GM18870 (cell line): ENCODE measurements around the gene HOXC12.

Source experiments
- ATAC-seq: cut with Tn5 transposase; IDR thresholded peaks from one replicate; pipeline ENCODE4 v1.9.1; 2021; ENCODE audit warnings: moderate library complexity; ENCODE audit not compliant: unreplicated experiment

Gene HOXC12

DNA sequence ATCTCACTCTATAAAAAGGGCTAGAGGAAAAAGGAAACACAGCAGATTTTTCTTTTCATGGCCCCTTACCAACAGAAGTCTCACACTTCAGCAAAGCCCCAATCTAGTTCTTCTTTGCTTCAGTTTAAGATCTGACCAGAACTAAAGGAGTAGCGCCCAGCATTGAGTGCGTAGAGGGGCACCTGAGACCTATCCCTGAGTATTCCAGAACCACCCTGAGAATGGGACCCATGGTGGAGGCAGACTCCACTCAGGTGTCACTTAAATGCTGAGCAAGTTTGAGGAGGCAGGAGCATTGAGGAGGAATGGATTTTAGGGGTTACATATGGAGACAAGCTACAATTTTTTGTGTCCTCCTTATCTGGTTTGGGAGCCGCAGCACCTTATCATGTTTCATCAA lies 16.4 kb downstream of the HOXC12 start:
- no peak for ATAC-seq

- no peak for ATAC-seq
Measured at GRCh38 chr12:53971686-53972085, 17.0 kb downstream of the HOXC12 start.

DNA sequence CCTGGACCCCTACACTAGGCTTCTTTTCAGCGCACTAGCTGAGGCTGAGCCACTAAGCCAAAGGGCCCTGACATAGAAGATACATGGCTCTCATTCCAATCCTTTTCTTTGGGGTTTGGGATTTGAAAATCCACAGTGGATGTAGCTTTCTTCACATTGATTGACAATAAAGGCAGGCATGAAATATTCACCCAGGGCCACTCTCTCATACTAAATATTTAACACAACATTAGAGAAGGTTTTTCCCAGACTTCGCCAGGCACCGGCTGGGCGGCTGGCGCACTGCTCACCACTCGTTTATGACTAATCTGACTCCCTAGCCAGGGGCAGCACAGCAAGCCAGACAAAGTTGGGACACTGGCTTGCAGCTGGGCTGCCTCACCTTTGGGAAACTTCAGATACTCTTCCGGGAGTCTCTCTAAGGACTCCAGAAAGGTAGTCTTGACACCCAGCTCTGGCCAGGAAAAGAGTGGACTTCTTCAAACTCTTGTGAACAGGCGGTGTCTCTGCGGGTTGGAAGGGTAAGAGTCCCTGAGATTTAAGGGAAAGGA lies 17.5 kb downstream of the HOXC12 start:
- no peak for ATAC-seq

DNA sequence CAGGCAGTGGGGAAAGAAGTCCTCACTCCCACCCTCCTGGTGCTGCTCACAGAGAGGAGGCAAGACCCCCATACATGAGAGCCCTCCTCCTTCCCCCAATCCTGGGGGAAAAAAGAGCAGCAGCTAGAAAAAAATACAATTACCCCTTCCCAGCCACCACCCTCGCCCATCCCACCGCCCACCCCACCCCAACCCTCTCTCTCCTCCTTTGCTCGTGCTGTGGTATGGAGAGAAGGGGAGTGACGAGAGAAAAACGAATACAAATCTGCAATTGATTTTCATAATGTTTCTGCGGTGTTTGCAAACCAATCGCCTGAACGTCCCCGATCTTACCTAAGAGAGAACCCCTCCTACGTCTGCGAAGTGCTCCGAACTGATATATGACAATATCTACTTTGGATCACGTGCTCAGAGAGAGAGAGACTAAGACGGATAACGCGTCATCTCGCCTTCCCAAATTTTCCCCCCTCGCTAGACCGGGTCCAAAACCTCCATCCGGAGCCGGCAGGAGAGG lies 18.1 kb downstream of the HOXC12 start, which contains the start of gene HOXC11:
Gene HOXC11 (plus strand): TSS at position 405 of the 514 bp plus-strand sequence. CDS start 116 bp downstream, outside the sequence.
- no peak for ATAC-seq

DNA sequence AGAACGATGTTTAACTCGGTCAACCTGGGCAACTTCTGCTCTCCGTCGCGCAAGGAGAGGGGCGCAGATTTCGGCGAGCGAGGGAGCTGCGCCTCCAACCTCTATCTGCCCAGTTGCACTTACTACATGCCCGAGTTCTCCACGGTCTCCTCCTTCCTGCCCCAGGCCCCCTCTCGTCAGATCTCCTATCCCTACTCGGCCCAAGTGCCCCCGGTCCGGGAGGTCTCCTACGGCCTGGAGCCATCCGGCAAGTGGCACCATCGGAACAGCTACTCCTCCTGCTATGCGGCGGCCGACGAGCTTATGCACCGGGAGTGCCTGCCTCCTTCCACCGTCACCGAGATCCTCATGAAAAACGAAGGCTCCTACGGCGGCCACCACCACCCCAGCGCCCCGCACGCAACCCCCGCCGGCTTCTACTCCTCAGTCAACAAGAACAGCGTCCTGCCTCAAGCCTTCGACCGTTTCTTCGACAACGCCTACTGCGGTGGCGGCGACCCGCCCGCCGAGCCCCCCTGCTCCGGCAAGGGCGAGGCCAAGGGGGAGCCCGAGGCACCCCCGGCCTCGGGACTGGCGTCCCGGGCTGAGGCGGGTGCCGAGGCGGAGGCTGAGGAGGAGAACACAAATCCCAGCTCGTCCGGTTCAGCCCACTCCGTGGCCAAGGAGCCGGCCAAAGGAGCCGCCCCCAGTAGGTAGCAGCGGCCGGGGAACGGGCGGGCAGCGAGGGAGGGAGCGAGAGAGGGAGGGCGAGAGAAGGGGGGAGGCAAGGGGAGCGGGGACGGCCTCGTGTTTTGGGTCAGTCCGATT lies 18.7 kb downstream of the HOXC12 start:
- ATAC-seq = no peak

GRCh38 chr12:53974084-53975063 lies 19.7 kb downstream of the HOXC12 start, which contains the start of gene HOTAIR:
Gene HOTAIR (minus strand): TSS chr12:53974954.
- ATAC-seq = no peak

DNA sequence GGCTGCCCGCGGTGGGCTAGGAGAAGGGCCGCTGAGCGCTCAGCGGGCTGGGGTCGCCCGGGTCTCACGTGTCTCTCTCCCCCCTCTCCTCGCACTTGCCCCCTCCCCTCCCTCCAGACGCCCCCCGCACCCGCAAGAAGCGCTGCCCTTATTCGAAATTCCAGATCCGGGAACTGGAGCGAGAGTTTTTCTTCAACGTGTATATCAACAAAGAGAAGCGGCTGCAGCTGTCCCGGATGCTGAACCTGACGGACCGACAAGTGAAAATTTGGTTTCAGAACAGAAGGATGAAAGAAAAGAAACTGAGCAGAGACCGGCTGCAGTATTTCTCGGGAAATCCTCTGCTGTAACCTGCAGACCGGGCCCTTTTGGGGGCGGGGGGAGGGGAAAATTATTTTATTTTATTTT lies 20.4 kb downstream of the HOXC12 start:
- ATAC-seq = no peak

- no peak for ATAC-seq
Measured at GRCh38 chr12:53975479-53976152, 20.9 kb downstream of the HOXC12 start.

DNA sequence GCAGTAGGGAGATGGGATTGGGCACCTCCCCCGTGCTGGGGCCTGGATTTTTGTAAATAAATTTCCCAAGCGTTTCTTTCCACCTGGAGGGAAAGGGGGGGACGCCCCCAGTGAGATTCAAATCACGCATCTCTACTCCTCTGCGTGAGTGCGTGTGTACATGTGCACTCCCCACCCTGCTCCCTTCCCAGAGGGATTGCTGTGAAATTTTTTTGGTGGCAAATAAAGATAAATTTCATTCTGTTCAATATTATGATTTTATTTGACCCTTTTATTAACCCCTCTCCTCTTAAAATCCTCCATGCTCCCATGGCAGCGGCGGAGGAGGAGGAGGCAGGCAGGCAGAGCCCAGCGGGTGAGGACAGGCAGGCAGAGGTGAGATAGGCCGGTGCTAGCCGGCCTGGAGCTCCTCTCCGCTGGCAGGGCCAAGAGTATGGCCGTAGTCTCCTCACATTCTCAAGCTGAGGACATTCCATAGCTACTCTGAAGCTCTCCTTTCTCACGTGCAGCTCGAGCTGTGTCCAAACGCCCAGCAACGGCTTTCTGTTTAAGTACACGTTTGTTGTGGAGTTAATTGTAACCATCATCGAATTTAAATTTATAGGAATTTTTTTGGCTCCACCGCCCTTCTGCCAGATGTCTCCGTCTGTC lies 21.6 kb downstream of the HOXC12 start:
- ATAC-seq = no peak

GRCh38 chr12:53976823-53977595 lies 22.3 kb downstream of the HOXC12 start:
- ATAC-seq = no peak

GRCh38 chr12:53977596-53978445 lies 23.1 kb downstream of the HOXC12 start:
- ATAC-seq = no peak

GRCh38 chr12:53978477-53979356 lies 24.0 kb downstream of the HOXC12 start:
- no peak for ATAC-seq

GRCh38 chr12:53980104-53980801 lies 25.6 kb downstream of the HOXC12 start:
- no peak for ATAC-seq

- ATAC-seq = no peak
Measured at GRCh38 chr12:53980802-53981496, 26.2 kb downstream of the HOXC12 start.

GRCh38 chr12:53981634-53982565 lies 27.2 kb downstream of the HOXC12 start:
- ATAC-seq = no peak
